IMR-90 (cell line): Measurements from ENCODE around the gene TSPAN3.

Experiments
- BHLHE40 ChIP-seq: fragments of 150-350 bp; IDR thresholded peaks from 2 replicates; pipeline ENCODE4 v1.6.1; 2016; ENCODE audit warnings: mild to moderate bottlenecking, low read depth, low read length
- CEBPB ChIP-seq: IDR thresholded peaks from 2 replicates; pipeline ENCODE4 v1.6.1; 2012; ENCODE audit warnings: low read depth, low read length, improper control_type of control experiment
- CTCF ChIP-seq: conservative IDR thresholded peaks from 2 replicates; pipeline ENCODE4 v1.5.1; 2012; ENCODE audit warnings: mild to moderate bottlenecking, low read depth, low read length, improper control_type of control experiment
- ELK1 ChIP-seq: fragments of 150-350 bp; IDR thresholded peaks from 2 replicates; pipeline ENCODE4 v1.6.1; 2016; ENCODE audit warnings: low read depth, mild to moderate bottlenecking, low read length, moderate library complexity, borderline replicate concordance
- MAFK ChIP-seq: IDR thresholded peaks from 2 replicates; pipeline ENCODE4 v1.6.1; 2012; ENCODE audit warnings: low read depth, low read length, improper control_type of control experiment
- MAZ ChIP-seq: IDR thresholded peaks from 2 replicates; pipeline ENCODE4 v1.6.1; 2012; ENCODE audit warnings: low read depth, mild to moderate bottlenecking, low read length, improper control_type of control experiment, moderate library complexity, borderline replicate concordance
- MXI1 ChIP-seq: IDR thresholded peaks from 2 replicates; pipeline ENCODE4 v1.6.1; 2012; ENCODE audit warnings: low read depth, mild to moderate bottlenecking, low read length, moderate library complexity, borderline replicate concordance
- NFE2L2 ChIP-seq: fragments of 150-350 bp; IDR thresholded peaks from 2 replicates; pipeline ENCODE4 v1.6.1; 2016; ENCODE audit warnings: low read depth, mild to moderate bottlenecking, low read length
- POLR2A ChIP-seq: IDR thresholded peaks from 2 replicates; pipeline ENCODE4 v1.6.1; 2012; ENCODE audit warnings: mild to moderate bottlenecking, low read depth, low read length
- RAD21 ChIP-seq: IDR thresholded peaks from 2 replicates; pipeline ENCODE4 v1.6.1; 2012; ENCODE audit warnings: low read length, improper control_type of control experiment
- RCOR1 ChIP-seq: IDR thresholded peaks from 2 replicates; pipeline ENCODE4 v1.6.1; 2012; ENCODE audit warnings: mild to moderate bottlenecking, low read length, improper control_type of control experiment; ENCODE audit not compliant: insufficient replicate concordance
- RFX5 ChIP-seq: IDR thresholded peaks from 2 replicates; pipeline ENCODE4 v1.8.0; 2012; ENCODE audit warnings: low read depth, mild to moderate bottlenecking, low read length, moderate library complexity
- SMC3 ChIP-seq: fragments of 150-350 bp; IDR thresholded peaks from 2 replicates; pipeline ENCODE4 v1.6.1; 2016; ENCODE audit warnings: low read depth, mild to moderate bottlenecking, antibody characterized with exemption, low read length, moderate library complexity
- TF ChIP-seq, protein P1 (sequence below): fragments of 150-350 bp; IDR thresholded peaks from 2 replicates; pipeline ENCODE4 v1.6.1; 2017; ENCODE audit warnings: mild to moderate bottlenecking, antibody characterized with exemption, low read length, low read depth

- TF ChIP-seq CTCF (no peak), RAD21 (no peak), POLR2A (no peak), NFE2L2 (no peak), SMC3 (no peak), RCOR1 (no peak), RFX5 (no peak), ELK1 (no peak), CEBPB (no peak), BHLHE40 (no peak), MXI1 (no peak), MAZ (no peak), MAFK (no peak)
- TF ChIP-seq, protein P1, sequence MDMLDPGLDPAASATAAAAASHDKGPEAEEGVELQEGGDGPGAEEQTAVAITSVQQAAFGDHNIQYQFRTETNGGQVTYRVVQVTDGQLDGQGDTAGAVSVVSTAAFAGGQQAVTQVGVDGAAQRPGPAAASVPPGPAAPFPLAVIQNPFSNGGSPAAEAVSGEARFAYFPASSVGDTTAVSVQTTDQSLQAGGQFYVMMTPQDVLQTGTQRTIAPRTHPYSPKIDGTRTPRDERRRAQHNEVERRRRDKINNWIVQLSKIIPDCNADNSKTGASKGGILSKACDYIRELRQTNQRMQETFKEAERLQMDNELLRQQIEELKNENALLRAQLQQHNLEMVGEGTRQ: no peak
Measured at GRCh38 chr15:77096541-77096940, 25.6 kb upstream of the TSPAN3 start.
